ENCODE data around the gene MCTP1. TPM values are rescaled to one million over a fixed set of nuclear protein-coding genes. Genes with fewer than 3 reads are reported as not detected.

The MCTP1 gene
- total and polyA plus RNA-seq, 2 of the 13 experiments (the other 11 are each of a cell fraction or from before 2014, with no cell fraction given) = 0.15 to 0.48 TPM

DNA sequence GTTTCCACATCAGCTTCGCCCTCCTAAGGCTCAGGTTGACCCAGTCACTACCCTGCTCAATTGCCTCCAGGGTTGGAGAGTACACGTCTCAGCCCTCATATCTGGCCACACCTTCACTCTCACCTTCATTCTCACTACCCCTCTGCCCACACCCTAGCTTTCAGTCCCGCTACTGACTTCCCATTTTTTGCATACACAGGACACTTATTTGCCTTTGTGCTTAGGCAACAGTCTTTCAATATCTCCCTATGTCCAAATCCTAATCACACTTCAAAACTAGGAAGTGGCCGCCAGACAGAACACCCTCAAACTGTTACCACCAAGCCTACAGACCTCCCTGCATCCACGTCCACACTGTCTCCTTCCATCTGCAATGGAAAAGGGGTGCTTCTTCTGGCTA lies 10.9 kb downstream of the MCTP1 start (continued):
- TF ChIP-seq TSC22D2 (CRISPR knock-in tag; IDR thresholded peaks at IDR 0.05; ENCODE audit: borderline replicate concordance) = no peak
- no peak for TF ChIP-seq HNRNPUL1 (IDR thresholded peaks at IDR 0.05; ENCODE audit: low read depth, low read length)
- TF ChIP-seq, protein P1, sequence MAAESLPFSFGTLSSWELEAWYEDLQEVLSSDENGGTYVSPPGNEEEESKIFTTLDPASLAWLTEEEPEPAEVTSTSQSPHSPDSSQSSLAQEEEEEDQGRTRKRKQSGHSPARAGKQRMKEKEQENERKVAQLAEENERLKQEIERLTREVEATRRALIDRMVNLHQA (CRISPR knock-in tag; IDR thresholded peaks at IDR 0.05) = no peak
- no peak for TF ChIP-seq NPAS2 (CRISPR knock-in tag; IDR thresholded peaks at IDR 0.05; ENCODE audit: borderline replicate concordance)

DNA sequence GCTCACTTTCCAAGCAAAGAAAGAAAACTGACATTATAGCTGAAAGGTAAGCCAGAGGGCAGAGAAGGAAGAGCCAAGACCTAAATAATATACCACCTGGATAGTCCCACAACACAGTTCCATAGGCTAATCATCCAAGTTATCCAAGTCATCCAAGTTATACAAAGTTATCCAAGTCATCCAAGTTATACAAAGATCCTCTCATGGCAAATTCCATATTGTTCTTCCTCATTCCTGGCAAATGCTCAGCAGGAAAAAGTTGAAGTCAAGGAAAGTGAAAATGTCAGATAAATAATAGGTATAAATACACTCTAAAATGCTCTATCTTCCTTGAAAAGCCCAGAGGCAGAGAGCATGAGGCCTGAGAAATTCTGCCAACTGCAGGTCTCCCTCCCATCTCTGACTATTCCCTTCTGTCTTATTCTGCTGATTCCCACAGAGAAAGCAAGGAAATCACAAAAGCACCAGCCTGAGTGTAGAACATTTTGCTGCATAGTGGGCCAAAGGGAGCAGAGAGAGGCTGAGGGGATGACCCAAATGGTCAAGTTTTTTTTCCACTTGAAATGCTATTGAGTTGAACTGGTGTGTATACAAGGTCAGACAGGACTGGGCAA lies 12.5 kb downstream of the MCTP1 start:
- Histone ChIP-seq H3K9ac (ENCODE audit: insufficient read depth, low read depth, low read length) (no peak overlapping the region), H3K4me3 (replicated peaks in 1 of 3; ENCODE audit: insufficient read depth in 1 of 3, low read depth in 2 of 3, low read length in 3 of 3) (no peak overlapping the region), H3K27ac (ENCODE audit: extremely low read length, insufficient read depth, low read length) (no peak overlapping the region), H3K36me3 (replicated peaks in 1 of 2; ENCODE audit: control insufficient read depth in 1 of 2, insufficient read depth in 2 of 2, low read length in 2 of 2) (no peaks in the 10 kb centered on the region), H3K4me2 (ENCODE audit: low read depth, low read length) (no peak overlapping the region), H3K4me1 (ENCODE audit: insufficient read depth, low read length) (no peaks in the 10 kb centered on the region), H3K27me3 (ENCODE audit: control insufficient read depth in 1 of 2, insufficient read depth in 2 of 2, low read length in 2 of 2) (peaks cover 0 to 18% of the 10 kb centered on the region in 2 experiments; a peak in 3 of 5 replicates), H2AFZ (ENCODE audit: low read length) (no peak overlapping the region), H4K20me1 (ENCODE audit: insufficient read depth, low read length) (no peaks in the 10 kb centered on the region), H3K79me2 (ENCODE audit: insufficient read depth, low read length) (no peaks in the 10 kb centered on the region), H3K9me3 (ENCODE audit: low read length) (no peaks in the 10 kb centered on the region)
- TF ChIP-seq, protein P2, sequence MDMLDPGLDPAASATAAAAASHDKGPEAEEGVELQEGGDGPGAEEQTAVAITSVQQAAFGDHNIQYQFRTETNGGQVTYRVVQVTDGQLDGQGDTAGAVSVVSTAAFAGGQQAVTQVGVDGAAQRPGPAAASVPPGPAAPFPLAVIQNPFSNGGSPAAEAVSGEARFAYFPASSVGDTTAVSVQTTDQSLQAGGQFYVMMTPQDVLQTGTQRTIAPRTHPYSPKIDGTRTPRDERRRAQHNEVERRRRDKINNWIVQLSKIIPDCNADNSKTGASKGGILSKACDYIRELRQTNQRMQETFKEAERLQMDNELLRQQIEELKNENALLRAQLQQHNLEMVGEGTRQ (IDR thresholded peaks at IDR 0.05; ENCODE audit: low read depth, low read length) = no peak
- TF ChIP-seq, protein P2 (CRISPR knock-in tag; IDR thresholded peaks at IDR 0.05; ENCODE audit: borderline replicate concordance) = no peak
- TF ChIP-seq ZNF343 (CRISPR knock-in tag; IDR thresholded peaks at IDR 0.05) (no peak), SETDB1 (CRISPR knock-in tag; IDR thresholded peaks at IDR 0.05; ENCODE audit: borderline replicate concordance) (no peak), POGZ (CRISPR knock-in tag; IDR thresholded peaks at IDR 0.05) (no peak), KLF12 (CRISPR knock-in tag; IDR thresholded peaks at IDR 0.05; ENCODE audit: borderline replicate concordance) (no peak), MEIS1 (CRISPR knock-in tag; IDR thresholded peaks at IDR 0.05; ENCODE audit: borderline replicate concordance) (no peak), SATB2 (CRISPR knock-in tag; IDR thresholded peaks at IDR 0.05) (no peak), NFYB (CRISPR knock-in tag; IDR thresholded peaks at IDR 0.05) (no peak), SAP130 (CRISPR knock-in tag; IDR thresholded peaks at IDR 0.05; ENCODE audit: low read depth) (no peak), RORA (CRISPR knock-in tag; IDR thresholded peaks at IDR 0.05) (no peak)
- TF ChIP-seq, protein P3, sequence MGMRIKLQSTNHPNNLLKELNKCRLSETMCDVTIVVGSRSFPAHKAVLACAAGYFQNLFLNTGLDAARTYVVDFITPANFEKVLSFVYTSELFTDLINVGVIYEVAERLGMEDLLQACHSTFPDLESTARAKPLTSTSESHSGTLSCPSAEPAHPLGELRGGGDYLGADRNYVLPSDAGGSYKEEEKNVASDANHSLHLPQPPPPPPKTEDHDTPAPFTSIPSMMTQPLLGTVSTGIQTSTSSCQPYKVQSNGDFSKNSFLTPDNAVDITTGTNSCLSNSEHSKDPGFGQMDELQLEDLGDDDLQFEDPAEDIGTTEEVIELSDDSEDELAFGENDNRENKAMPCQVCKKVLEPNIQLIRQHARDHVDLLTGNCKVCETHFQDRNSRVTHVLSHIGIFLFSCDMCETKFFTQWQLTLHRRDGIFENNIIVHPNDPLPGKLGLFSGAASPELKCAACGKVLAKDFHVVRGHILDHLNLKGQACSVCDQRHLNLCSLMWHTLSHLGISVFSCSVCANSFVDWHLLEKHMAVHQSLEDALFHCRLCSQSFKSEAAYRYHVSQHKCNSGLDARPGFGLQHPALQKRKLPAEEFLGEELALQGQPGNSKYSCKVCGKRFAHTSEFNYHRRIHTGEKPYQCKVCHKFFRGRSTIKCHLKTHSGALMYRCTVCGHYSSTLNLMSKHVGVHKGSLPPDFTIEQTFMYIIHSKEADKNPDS (CRISPR knock-in tag; IDR thresholded peaks at IDR 0.05) = no peak
- TF ChIP-seq, protein P4, sequence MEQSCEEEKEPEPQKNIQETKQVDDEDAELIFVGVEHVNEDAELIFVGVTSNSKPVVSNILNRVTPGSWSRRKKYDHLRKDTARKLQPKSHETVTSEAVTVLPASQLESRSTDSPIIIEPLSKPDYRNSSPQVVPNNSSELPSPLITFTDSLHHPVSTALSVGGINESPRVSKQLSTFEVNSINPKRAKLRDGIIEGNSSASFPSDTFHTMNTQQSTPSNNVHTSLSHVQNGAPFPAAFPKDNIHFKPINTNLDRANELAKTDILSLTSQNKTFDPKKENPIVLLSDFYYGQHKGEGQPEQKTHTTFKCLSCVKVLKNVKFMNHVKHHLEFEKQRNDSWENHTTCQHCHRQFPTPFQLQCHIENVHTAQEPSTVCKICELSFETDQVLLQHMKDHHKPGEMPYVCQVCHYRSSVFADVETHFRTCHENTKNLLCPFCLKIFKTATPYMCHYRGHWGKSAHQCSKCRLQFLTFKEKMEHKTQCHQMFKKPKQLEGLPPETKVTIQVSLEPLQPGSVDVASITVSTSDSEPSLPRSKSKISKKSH (CRISPR knock-in tag; IDR thresholded peaks at IDR 0.05; ENCODE audit: borderline replicate concordance) = no peak
- DNase-seq (ENCODE audit: low spot score) = no peak
- intact Hi-C loops (cut with micrococcal nuclease; ENCODE audit: unreplicated experiment) = no loop called here
- POLR2A ChIA-PET = no interaction called here
- in situ Hi-C loops (cut with HindIII; ENCODE audit: extremely low pct_ligation_motif_present, low pct_unique_long_range_greater_than_20kb) = no loop called here
- FAIRE-seq = no peak
- CTCF ChIA-PET (ENCODE audit: low intra/inter-chr PET ratio, low total read pairs) = no interaction called here
- ATAC-seq = no peak
- no TSS peak for BruUV-seq (replicated peaks)
